Stimulated activated CD8-positive, alpha-beta memory T cell treated with anti-CD3 and anti-CD28 coated beads, Interleukin-2, amount 100 ng/mL, for 1 hour (primary cell): Measurements from ENCODE around the gene SSBP3.
"Not testable (repeated sequence)": the region's sequence is repeated elsewhere in the genome, so short reads cannot be mapped to it uniquely, and the experiment has no call there.

ENCODE experiments used
- DNase-seq, 2 donors: peaks; one replicate each; pipeline ENCODE4 v3.0.0-alpha.2; 2020; ENCODE audit warnings: low read depth in 2 of 2

SSBP3 gene

GRCh38 chr1:54406339-54407153 lies at the start of gene SSBP3:
SSBP3 (minus strand) TSS chr1:54406394.
- DNase-seq: peak; percentile 82 to 83

- DNase-seq: no peak
These were observed 47.3 kb upstream of the SSBP3 start for GRCh38 chr1:54453509-54453908.

- no peak for DNase-seq
These were observed 46.8 kb upstream of the SSBP3 start for GRCh38 chr1:54453022-54453421.

- not testable (repeated sequence) for DNase-seq
These were observed 43.2 kb upstream of the SSBP3 start for GRCh38 chr1:54449431-54449830.

GRCh38 chr1:54448801-54449200 lies 42.6 kb upstream of the SSBP3 start:
- DNase-seq: not testable (repeated sequence)

GRCh38 chr1:54447081-54447480 lies 40.9 kb upstream of the SSBP3 start:
- not testable (repeated sequence) for DNase-seq

GRCh38 chr1:54442185-54442584 lies 36.0 kb upstream of the SSBP3 start:
- no peak for DNase-seq

- DNase-seq: no peak
These were observed 33.5 kb upstream of the SSBP3 start for GRCh38 chr1:54439550-54440223.

- DNase-seq: no peak
These were observed 31.6 kb upstream of the SSBP3 start for GRCh38 chr1:54437783-54438182.

GRCh38 chr1:54436826-54437225 lies 30.6 kb upstream of the SSBP3 start:
- no peak for DNase-seq

GRCh38 chr1:54429838-54430237 lies 23.6 kb upstream of the SSBP3 start:
- DNase-seq: no peak

- DNase-seq: no peak
These were observed 22.8 kb upstream of the SSBP3 start for GRCh38 chr1:54428837-54429518.

- DNase-seq: no peak
These were observed 19.0 kb upstream of the SSBP3 start for GRCh38 chr1:54425152-54425584.

GRCh38 chr1:54424398-54424797 lies 18.2 kb upstream of the SSBP3 start:
- DNase-seq: no peak

GRCh38 chr1:54421101-54421504 lies 14.9 kb upstream of the SSBP3 start:
- DNase-seq: no peak

- DNase-seq: not testable (repeated sequence)
These were observed 12.4 kb upstream of the SSBP3 start for GRCh38 chr1:54418598-54418997.

- no peak for DNase-seq
These were observed 10.9 kb upstream of the SSBP3 start for GRCh38 chr1:54417123-54417522.

- DNase-seq: no peak
These were observed 10.2 kb upstream of the SSBP3 start for GRCh38 chr1:54416435-54416834.

GRCh38 chr1:54415991-54416390 lies 9.8 kb upstream of the SSBP3 start:
- no peak for DNase-seq

GRCh38 chr1:54415533-54415932 lies 9.3 kb upstream of the SSBP3 start:
- no peak for DNase-seq

- DNase-seq: no peak
These were observed 7.5 kb upstream of the SSBP3 start for GRCh38 chr1:54413732-54414131.

- no peak for DNase-seq
These were observed 7.1 kb upstream of the SSBP3 start for GRCh38 chr1:54413295-54413694.

- DNase-seq: no peak
These were observed 4.2 kb upstream of the SSBP3 start for GRCh38 chr1:54410359-54410758.
